ENCODE measurements around the gene CLPSL1.

CLPSL1 gene

GRCh38 chr6:35786810-35787209 lies 6.0 kb downstream of the CLPSL1 start:
- no peak overlapping the region for H3K27ac ChIP-seq (replicated peaks)
- TF ChIP-seq CTCF (IDR thresholded peaks at IDR 0.05; ENCODE audit: insufficient read depth, low read length) (no peak), REST (IDR thresholded peaks at IDR 0.05; ENCODE audit: insufficient replicate concordance, low read depth) (no peak), POLR2AphosphoS5 (IDR thresholded peaks at IDR 0.05; ENCODE audit: low read depth) (no peak), GABPA (IDR thresholded peaks at IDR 0.05; ENCODE audit: low read depth) (no peak), SPI1 (IDR thresholded peaks at IDR 0.05; ENCODE audit: borderline replicate concordance, low read depth) (no peak)
- no peak for DNase-seq (ENCODE audit: low read depth in 1 of 2, low spot score in 1 of 2)
- H3K4me3 ChIP-seq (replicated peaks; ENCODE audit: insufficient read depth, low read length) = no peak overlapping the region
- H3K27me3 ChIP-seq (ENCODE audit: insufficient read depth, poor library complexity, severe bottlenecking) = peaks cover 32% of the 10 kb centered on the region

GRCh38 chr6:35787266-35788218 lies 6.7 kb downstream of the CLPSL1 start:
- H3K27ac ChIP-seq (replicated peaks) = no peak overlapping the region
- TF ChIP-seq GABPA (IDR thresholded peaks at IDR 0.05; ENCODE audit: low read depth) = no peak
- TF ChIP-seq REST (IDR thresholded peaks at IDR 0.05; ENCODE audit: insufficient replicate concordance, low read depth) = no peak
- TF ChIP-seq CTCF (IDR thresholded peaks at IDR 0.05; ENCODE audit: insufficient read depth, low read length) = no peak
- TF ChIP-seq SPI1 (IDR thresholded peaks at IDR 0.05; ENCODE audit: borderline replicate concordance, low read depth) = no peak
- no peak for TF ChIP-seq POLR2AphosphoS5 (IDR thresholded peaks at IDR 0.05; ENCODE audit: low read depth)
- H3K27me3 ChIP-seq (ENCODE audit: insufficient read depth, poor library complexity, severe bottlenecking) = peaks cover 33% of the 10 kb centered on the region
- no peak overlapping the region for H3K4me3 ChIP-seq (replicated peaks; ENCODE audit: insufficient read depth, low read length)
- no peak for DNase-seq (ENCODE audit: low read depth in 1 of 2, low spot score in 1 of 2)

GRCh38 chr6:35788423-35788982 lies 7.7 kb downstream of the CLPSL1 start:
- TF ChIP-seq POLR2AphosphoS5 (IDR thresholded peaks at IDR 0.05; ENCODE audit: low read depth) = no peak
- TF ChIP-seq SPI1 (IDR thresholded peaks at IDR 0.05; ENCODE audit: borderline replicate concordance, low read depth) = no peak
- TF ChIP-seq REST (IDR thresholded peaks at IDR 0.05; ENCODE audit: insufficient replicate concordance, low read depth) = no peak
- no peak for TF ChIP-seq CTCF (IDR thresholded peaks at IDR 0.05; ENCODE audit: insufficient read depth, low read length)
- H3K27ac ChIP-seq (replicated peaks) = no peak overlapping the region

More at GRCh38 chr6:35788423-35788982, 7.7 kb downstream of the CLPSL1 start:
- Histone ChIP-seq H3K4me3 (replicated peaks; ENCODE audit: insufficient read depth, low read length) (no peak overlapping the region), H3K27me3 (ENCODE audit: insufficient read depth, poor library complexity, severe bottlenecking) (peaks cover 38% of the 10 kb centered on the region)
- DNase-seq (ENCODE audit: low read depth in 1 of 2, low spot score in 1 of 2) = no peak
